IMR-90 (cell line): ENCODE results near the gene UBXN6. TPM values are rescaled to one million over a fixed set of nuclear protein-coding genes. Genes with fewer than 3 reads are reported as not detected.

Experiments
- ATAC-seq: fragments of 200-7000 bp; cut with Tn5 transposase; 2 replicates; pipeline ENCODE4 v1.9.1; 2020; ENCODE audit warnings: low read depth, mild to moderate bottlenecking, moderate library complexity
- BruUV-seq: library from RNA; stranded (reverse); fragments of 400-500 nt; replicated peaks from 2 replicates; lab custom pipeline; 2021; lab: Mats Ljungman, UMichigan
- CTCF ChIA-PET: fragments of 300-600 bp; formaldehyde crosslinking; extraction: SDS; loops from one replicate; lab custom pipeline; 2021; ENCODE audit warnings: antibody characterized with exemption; lab: Yijun Ruan, JAX
- POLR2A ChIA-PET: fragments of 300-600 bp; sonication (Branson Sonifier 250); formaldehyde crosslinking; loops from one replicate; lab custom pipeline; 2022; ENCODE audit warnings: antibody characterized with exemption; ENCODE audit not compliant: unreplicated experiment; lab: Charles Lee
- DNase-seq: peaks from one replicate; pipeline ENCODE4 v3.0.0; 2013
- H2AFZ ChIP-seq: replicated peaks from 2 replicates; pipeline ENCODE3; 2013; ENCODE audit warnings: low read length, mild to moderate bottlenecking; ENCODE audit not compliant: poor library complexity
- H2AK5ac ChIP-seq: 2 replicates; pipeline ENCODE4 v1.6.1; 2013; ENCODE audit warnings: low read depth, low read length, inconsistent platforms
- H2AK9ac ChIP-seq: replicated peaks from 2 replicates; pipeline ENCODE3; 2013; ENCODE audit warnings: mild to moderate bottlenecking, low read depth, low read length, moderate library complexity; ENCODE audit not compliant: poor library complexity
- H2BK120ac ChIP-seq: 2 replicates; pipeline ENCODE4 v1.6.1; 2013; ENCODE audit warnings: low read depth, low read length, inconsistent platforms
- H2BK15ac ChIP-seq: 3 replicates; pipeline ENCODE4 v1.6.1; 2013; ENCODE audit warnings: low read depth, low read length, inconsistent platforms
- H2BK20ac ChIP-seq: 2 replicates; pipeline ENCODE4 v1.6.1; 2013; ENCODE audit warnings: low read depth, mild to moderate bottlenecking, inconsistent platforms, low read length, moderate library complexity
- H2BK5ac ChIP-seq: 2 replicates; pipeline ENCODE4 v1.6.1; 2013; ENCODE audit warnings: mild to moderate bottlenecking, low read depth, low read length, inconsistent platforms; ENCODE audit not compliant: poor library complexity, severe bottlenecking
- H3K14ac ChIP-seq: replicated peaks from 2 replicates; pipeline ENCODE4 v1.6.1; 2013; ENCODE audit warnings: low read depth, low read length, inconsistent platforms
- H3K18ac ChIP-seq: 2 replicates; pipeline ENCODE4 v1.6.1; 2013; ENCODE audit warnings: low read depth, low read length, control low read depth
- H3K23ac ChIP-seq: 2 replicates; pipeline ENCODE4 v1.6.1; 2013; ENCODE audit warnings: low read depth, low read length, inconsistent platforms
- H3K27ac ChIP-seq: 2 replicates; pipeline ENCODE4 v1.5.1; 2013; ENCODE audit warnings: mild to moderate bottlenecking, control low read depth, low read length; ENCODE audit not compliant: insufficient read depth
- H3K27me3 ChIP-seq: 2 replicates; pipeline ENCODE4 v1.6.1; 2013; ENCODE audit warnings: low read length; ENCODE audit not compliant: control insufficient read depth, insufficient read depth
- H3K36me3 ChIP-seq: 2 replicates; pipeline ENCODE4 v1.6.1; 2013; ENCODE audit warnings: low read length, mixed read lengths; ENCODE audit not compliant: control insufficient read depth, insufficient read depth
- H3K4ac ChIP-seq: 2 replicates; pipeline ENCODE4 v1.6.1; 2013; ENCODE audit warnings: low read depth, low read length, inconsistent platforms
- H3K4me1 ChIP-seq: 2 replicates; pipeline ENCODE4 v1.6.1; 2013; ENCODE audit warnings: low read length, mixed read lengths; ENCODE audit not compliant: control insufficient read depth, insufficient read depth
- H3K4me2 ChIP-seq: 2 replicates; pipeline ENCODE4 v1.6.1; 2013; ENCODE audit warnings: low read depth, mild to moderate bottlenecking, control low read depth, low read length, moderate library complexity
- H3K4me3 ChIP-seq: 2 replicates; pipeline ENCODE4 v1.5.1; 2013; ENCODE audit warnings: low read depth, mild to moderate bottlenecking, control low read depth, low read length, moderate library complexity; ENCODE audit not compliant: insufficient read depth
- H3K56ac ChIP-seq: 2 replicates; pipeline ENCODE4 v1.6.1; 2013; ENCODE audit warnings: low read length, inconsistent platforms; ENCODE audit not compliant: insufficient read depth; ENCODE audit errors: extremely low read depth
- H3K79me1 ChIP-seq, 2 experiments: 2 replicates each; pipeline ENCODE4 v1.6.1; 2013; ENCODE audit warnings: low read length in 2 of 2, inconsistent platforms in 1 of 2, low read depth in 1 of 2
- H3K9ac ChIP-seq: 2 replicates; pipeline ENCODE4 v1.6.1; 2013; ENCODE audit warnings: low read depth, low read length, control low read depth
- H3K9me1 ChIP-seq: 2 replicates; pipeline ENCODE4 v1.6.1; 2013; ENCODE audit warnings: low read length, inconsistent platforms; ENCODE audit not compliant: insufficient read depth
- H3K9me3 ChIP-seq: 2 replicates; pipeline ENCODE4 v1.6.1; 2013; ENCODE audit warnings: low read length; ENCODE audit not compliant: control insufficient read depth, insufficient read depth
- H4K20me1 ChIP-seq: 2 replicates; pipeline ENCODE4 v1.6.1; 2013; ENCODE audit warnings: low read length, inconsistent platforms; ENCODE audit not compliant: insufficient read depth
- H4K5ac ChIP-seq: 2 replicates; pipeline ENCODE4 v1.6.1; 2013; ENCODE audit warnings: mild to moderate bottlenecking, low read depth, low read length, control low read depth
- H4K8ac ChIP-seq, 2 experiments: 2 replicates each; pipeline ENCODE4 v1.6.1; 2013; ENCODE audit warnings: low read depth in 2 of 2, low read length in 2 of 2, control low read depth in 1 of 2, inconsistent platforms in 1 of 2
- H4K91ac ChIP-seq: 2 replicates; pipeline ENCODE4 v1.6.1; 2013; ENCODE audit warnings: low read depth, low read length, inconsistent platforms; ENCODE audit not compliant: insufficient read depth
- CEBPB ChIP-seq: IDR thresholded peaks from 2 replicates; pipeline ENCODE4 v1.6.1; 2012; ENCODE audit warnings: low read depth, low read length, improper control_type of control experiment
- CHD1 ChIP-seq: IDR thresholded peaks from 2 replicates; pipeline ENCODE4 v1.6.1; 2012; ENCODE audit warnings: low read depth, low read length, improper control_type of control experiment
- CTCF ChIP-seq: conservative IDR thresholded peaks from 2 replicates; pipeline ENCODE4 v1.5.1; 2012; ENCODE audit warnings: mild to moderate bottlenecking, low read depth, low read length, improper control_type of control experiment
- ELK1 ChIP-seq: fragments of 150-350 bp; IDR thresholded peaks from 2 replicates; pipeline ENCODE4 v1.6.1; 2016; ENCODE audit warnings: low read depth, mild to moderate bottlenecking, low read length, moderate library complexity, borderline replicate concordance
- MXI1 ChIP-seq: IDR thresholded peaks from 2 replicates; pipeline ENCODE4 v1.6.1; 2012; ENCODE audit warnings: low read depth, mild to moderate bottlenecking, low read length, moderate library complexity, borderline replicate concordance
- POLR2A ChIP-seq: IDR thresholded peaks from 2 replicates; pipeline ENCODE4 v1.6.1; 2012; ENCODE audit warnings: mild to moderate bottlenecking, low read depth, low read length
- RAD21 ChIP-seq: IDR thresholded peaks from 2 replicates; pipeline ENCODE4 v1.6.1; 2012; ENCODE audit warnings: low read length, improper control_type of control experiment
- RCOR1 ChIP-seq: IDR thresholded peaks from 2 replicates; pipeline ENCODE4 v1.6.1; 2012; ENCODE audit warnings: mild to moderate bottlenecking, low read length, improper control_type of control experiment; ENCODE audit not compliant: insufficient replicate concordance
- RFX5 ChIP-seq: IDR thresholded peaks from 2 replicates; pipeline ENCODE4 v1.8.0; 2012; ENCODE audit warnings: low read depth, mild to moderate bottlenecking, low read length, moderate library complexity
- SMC3 ChIP-seq: fragments of 150-350 bp; IDR thresholded peaks from 2 replicates; pipeline ENCODE4 v1.6.1; 2016; ENCODE audit warnings: low read depth, mild to moderate bottlenecking, antibody characterized with exemption, low read length, moderate library complexity
- USF2 ChIP-seq: fragments of 150-350 bp; IDR thresholded peaks from 2 replicates; pipeline ENCODE4 v1.6.1; 2017; ENCODE audit warnings: mild to moderate bottlenecking, antibody characterized with exemption, low read length, low read depth
- WGBS, 2 experiments: methylation state at CpG; one replicate each; pipeline versions ENCODE4 v1.1.5 to v1.1.7; 2013; ENCODE audit warnings: missing lambda C conversion rate in 2 of 2; ENCODE audit not compliant: insufficient read length in 1 of 2; ENCODE audit errors: extremely low coverage in 2 of 2; 5-methylcytosine and 5-hydroxymethylcytosine counted together
- dilution Hi-C: fragments of 300-500 bp; cut with HindIII; formaldehyde crosslinking; loops from one replicate; pipeline ENCODE4 v1.14.3; 2018; ENCODE audit warnings: low sequenced_read_pairs; ENCODE audit not compliant: unreplicated experiment
- in situ Hi-C: fragments of 300-500 bp; cut with MboI; formaldehyde crosslinking; loops from 3 replicates; pipeline ENCODE4 v1.14.3; 2019; ENCODE audit warnings: low sequenced_read_pairs, inconsistent platforms, mixed read lengths
- intact Hi-C: fragments of 100-400 bp; cut with micrococcal nuclease; formaldehyde crosslinking; loops from 2 replicates; pipeline ENCODE4 v1.10.0; 2022
- polyA plus RNA-seq, 3 experiments: library from polyadenylated mRNA; depleted of rRNA; stranded (reverse); fragments of >200 nt; gene quantifications; 2 replicates each; pipeline ENCODE4 v1.2.3, GENCODE V29; 2012; ENCODE audit warnings: low replicate concordance in 1 of 3
- total RNA-seq: library from RNA; depleted of rRNA; stranded (reverse); fragments of >200 nt; gene quantifications from 2 replicates; pipeline ENCODE4 v1.2.3, GENCODE V29; 2012

UBXN6 gene
- total and polyA plus RNA-seq, 2 of the 4 experiments (the other 2 are of a cell fraction), result 84.2 to 86.5 TPM

GRCh38 chr19:4409123-4409933, 48.3 kb downstream of the UBXN6 start (continued):
- no peak for TF ChIP-seq USF2

- no peak overlapping the region for H3K23ac ChIP-seq
- ChIA-PET POLR2A (no interaction called here), CTCF (no interaction called here)
- no peak overlapping the region for H2BK15ac ChIP-seq
- no peak overlapping the region for H3K4me2 ChIP-seq
- peaks cover 18 to 44% of the 10 kb centered on the region in 2 experiments for H3K79me1 ChIP-seq
- H3K18ac ChIP-seq, result no peak overlapping the region
- H2AK9ac ChIP-seq, result no peak overlapping the region
- no peak overlapping the region for H2BK120ac ChIP-seq
- no peak overlapping the region for H4K91ac ChIP-seq
- BruUV-seq, result no TSS peak
- dilution Hi-C loops, result no loop called here
- H3K14ac ChIP-seq, result no peak overlapping the region
- peaks cover 5% of the 10 kb centered on the region for H3K4me1 ChIP-seq
- H3K27me3 ChIP-seq, result no peaks in the 10 kb centered on the region
- ATAC-seq (no peak), DNase-seq (no peak)
- intact Hi-C loops, result no loop called here
- H3K36me3 ChIP-seq, result no peaks in the 10 kb centered on the region; the same call in none of the 2 replicates
- in situ Hi-C loops, result no loop called here
- H2AK5ac ChIP-seq, result no peak overlapping the region
- H2AFZ ChIP-seq, result no peak overlapping the region
- H2BK20ac ChIP-seq, result no peak overlapping the region
- peaks cover 4% of the 10 kb centered on the region; the same call in 1 of the 2 replicates for H3K9me1 ChIP-seq
- H4K5ac ChIP-seq, result no peak overlapping the region
- H3K4me3 ChIP-seq, result no peak overlapping the region
- H3K9ac ChIP-seq, result no peak overlapping the region
- H2BK5ac ChIP-seq, result no peak overlapping the region
- H4K20me1 ChIP-seq, result peaks cover 15% of the 10 kb centered on the region
- no peaks in the 10 kb centered on the region for H3K9me3 ChIP-seq
- H3K27ac ChIP-seq, result no peak overlapping the region
- 100% methylated on average over 2 of the region's 7 CpGs; no CpG with 5 or more reads in 1 of the 2 experiments for WGBS, 2 experiments
- no peak overlapping the region for H4K8ac ChIP-seq
- H3K56ac ChIP-seq, result no peak overlapping the region
- H3K4ac ChIP-seq, result no peak overlapping the region
- no peak for TF ChIP-seq CEBPB
- TF ChIP-seq ELK1, result no peak
- TF ChIP-seq POLR2A, result no peak
- TF ChIP-seq CHD1, result no peak
- TF ChIP-seq RAD21, result no peak
- TF ChIP-seq MXI1, result no peak
- TF ChIP-seq RFX5, result no peak
- no peak for TF ChIP-seq CTCF
- no peak for TF ChIP-seq USF2
- no peak for TF ChIP-seq RCOR1
- TF ChIP-seq SMC3, result no peak
Observed at GRCh38 chr19:4406626-4407025, 51.0 kb downstream of the UBXN6 start.
